H1 (cell line): ENCODE data around the gene MCOLN3. TPM values are rescaled to one million over a fixed set of nuclear protein-coding genes. Genes with fewer than 3 reads are reported as not detected.

Experiments
- CTCF ChIA-PET: fragments of 300-600 bp; sonication (Branson Sonifier 250); formaldehyde crosslinking; loops from one replicate; lab custom pipeline; 2021; ENCODE audit not compliant: partially characterized antibody; lab: Charles Lee
- POLR2A ChIA-PET: fragments of 300-600 bp; sonication (Branson Sonifier 250); formaldehyde crosslinking; loops from one replicate; lab custom pipeline; 2021; ENCODE audit warnings: inconsistent platforms; ENCODE audit not compliant: partially characterized antibody; lab: Charles Lee
- DNase-seq, 2 experiments: peaks; one replicate each; pipeline versions ENCODE4 v3.0.0 to v3.0.0-alpha.2; 2010 to 2022; ENCODE audit warnings: low spot score in 2 of 2, low read depth in 1 of 2, mixed read lengths in 1 of 2
- FAIRE-seq: peaks from 2 replicates; lab custom pipeline; 2011; peaks lifted over from hg19 to GRCh38; lab: Jason Lieb, UNC
- H2AFZ ChIP-seq: 2 replicates; pipeline ENCODE4 v1.8.1; 2012; ENCODE audit warnings: low read length, inconsistent platforms
- H2AK5ac ChIP-seq: 2 replicates; pipeline ENCODE4 v1.6.1; 2013; ENCODE audit warnings: low read depth, low read length
- H2BK120ac ChIP-seq: replicated peaks from 2 replicates; pipeline ENCODE3; 2013; ENCODE audit warnings: low read depth, low read length, inconsistent platforms
- H2BK12ac ChIP-seq: 2 replicates; pipeline ENCODE4 v1.6.1; 2013; ENCODE audit warnings: low read depth, low read length
- H2BK15ac ChIP-seq: 2 replicates; pipeline ENCODE4 v1.6.1; 2013; ENCODE audit warnings: low read length
- H2BK20ac ChIP-seq: 2 replicates; pipeline ENCODE4 v1.6.1; 2013; ENCODE audit warnings: low read length
- H2BK5ac ChIP-seq: 2 replicates; pipeline ENCODE4 v1.6.1; 2013; ENCODE audit warnings: low read depth, low read length
- H3K14ac ChIP-seq: 2 replicates; pipeline ENCODE4 v1.6.1; 2013; ENCODE audit warnings: inconsistent platforms; ENCODE audit not compliant: insufficient read length
- H3K18ac ChIP-seq: 2 replicates; pipeline ENCODE4 v1.6.1; 2013; ENCODE audit warnings: low read length; ENCODE audit errors: extremely low read depth
- H3K23ac ChIP-seq: 2 replicates; pipeline ENCODE4 v1.6.1; 2013; ENCODE audit warnings: inconsistent platforms; ENCODE audit not compliant: insufficient read length
- H3K23me2 ChIP-seq: 2 replicates; pipeline ENCODE4 v1.6.1; 2013; ENCODE audit warnings: low read depth, low read length
- H3K27ac ChIP-seq: 2 replicates; pipeline ENCODE4 v1.6.1; 2011; ENCODE audit warnings: low read depth, low read length, inconsistent platforms
- H3K27me3 ChIP-seq, 4 experiments: replicated peaks in 1 of 4; 1 replicate in 1 of 4; 2 replicates in 3 of 4; pipeline versions ENCODE4 v1.6.1 to v1.8.1; 2011 to 2013; ENCODE audit warnings: low read length in 3 of 4, mild to moderate bottlenecking in 3 of 4, inconsistent platforms in 2 of 4, mixed read lengths in 2 of 4, moderate library complexity in 1 of 4; ENCODE audit not compliant: control insufficient read depth in 3 of 4, insufficient read depth in 3 of 4; ENCODE audit errors: extremely low read depth in 1 of 4
- H3K36me3 ChIP-seq, 4 experiments: 2 replicates each; pipeline versions ENCODE4 v1.6.1 to v1.8.1; 2011 to 2013; ENCODE audit warnings: mild to moderate bottlenecking in 4 of 4, low read length in 3 of 4, moderate library complexity in 2 of 4, control low read depth in 1 of 4, inconsistent platforms in 1 of 4; ENCODE audit not compliant: insufficient read depth in 4 of 4, control insufficient read depth in 2 of 4
- H3K4ac ChIP-seq: replicated peaks from 2 replicates; pipeline ENCODE3; 2013; ENCODE audit warnings: low read length, low read depth, mixed read lengths, inconsistent platforms; ENCODE audit not compliant: insufficient read length
- H3K4me1 ChIP-seq, 4 experiments: replicated peaks in 1 of 4; 1 replicate in 1 of 4; 2 replicates in 3 of 4; pipeline versions ENCODE4 v1.6.1 to v1.8.1; 2011 to 2013; ENCODE audit warnings: low read length in 3 of 4, inconsistent platforms in 2 of 4, mixed read lengths in 1 of 4; ENCODE audit not compliant: insufficient read depth in 4 of 4, control insufficient read depth in 3 of 4
- H3K4me2 ChIP-seq, 2 experiments: 2 replicates each; pipeline versions ENCODE4 v1.6.1 to v1.8.1; 2011 to 2013; ENCODE audit warnings: low read depth in 2 of 2, low read length in 2 of 2, control low read depth in 1 of 2, inconsistent platforms in 1 of 2, mild to moderate bottlenecking in 1 of 2; ENCODE audit not compliant: insufficient read depth in 1 of 2
- H3K4me3 ChIP-seq, 4 experiments: fragments of 200-600, 300-600 bp in 1 of 4; sonication (generic), shearing (Covaris generic), sonication (Bioruptor Twin) in 1 of 4; 2 replicates each; pipeline versions ENCODE4 v1.5.1 to v1.8.1; 2011 to 2016; ENCODE audit warnings: low read length in 4 of 4, low read depth in 3 of 4, control low read depth in 2 of 4, inconsistent platforms in 2 of 4, mild to moderate bottlenecking in 2 of 4, mixed read lengths in 1 of 4, moderate library complexity in 1 of 4; ENCODE audit not compliant: insufficient read depth in 2 of 4; ENCODE audit errors: extremely low read depth in 1 of 4
- H3K56ac ChIP-seq: replicated peaks from 2 replicates; pipeline ENCODE3; 2013; ENCODE audit warnings: low read depth, mild to moderate bottlenecking, mixed read lengths, low read length, inconsistent platforms; ENCODE audit not compliant: insufficient read length
- H3K79me1 ChIP-seq: 2 replicates; pipeline ENCODE4 v1.6.1; 2013; ENCODE audit warnings: low read depth, low read length, control low read depth
- H3K79me2 ChIP-seq, 2 experiments: 2 replicates each; pipeline versions ENCODE4 v1.6.1 to v1.8.1; 2012 to 2013; ENCODE audit warnings: low read length in 2 of 2, mild to moderate bottlenecking in 2 of 2, inconsistent platforms in 1 of 2; ENCODE audit not compliant: insufficient read depth in 2 of 2, control insufficient read depth in 1 of 2
- H3K9ac ChIP-seq, 4 experiments: replicated peaks in 1 of 4; 1 replicate in 1 of 4; 2 replicates in 3 of 4; pipeline versions ENCODE4 v1.6.1 to v1.8.1; 2011 to 2013; ENCODE audit warnings: low read depth in 3 of 4, low read length in 3 of 4, control low read depth in 2 of 4, mild to moderate bottlenecking in 2 of 4, moderate library complexity in 2 of 4, inconsistent platforms in 1 of 4; ENCODE audit errors: extremely low read depth in 1 of 4
- H3K9me3 ChIP-seq, 2 experiments: 2 replicates each; pipeline versions ENCODE4 v1.6.1 to v1.8.1; 2012 to 2013; ENCODE audit warnings: mild to moderate bottlenecking in 2 of 2, moderate library complexity in 2 of 2, control low read depth in 1 of 2, inconsistent platforms in 1 of 2, low read depth in 1 of 2, low read length in 1 of 2, mixed read lengths in 1 of 2; ENCODE audit not compliant: insufficient read depth in 2 of 2
- H4K20me1 ChIP-seq, 2 experiments: replicated peaks in 1 of 2; 2 replicates each; pipeline versions ENCODE3 to v1.8.1; 2011 to 2013; ENCODE audit warnings: inconsistent platforms in 2 of 2, low read length in 2 of 2, mild to moderate bottlenecking in 1 of 2; ENCODE audit not compliant: insufficient read depth in 2 of 2, control insufficient read depth in 1 of 2
- H4K5ac ChIP-seq: 2 replicates; pipeline ENCODE4 v1.6.1; 2013; ENCODE audit warnings: low read length, low read depth, mixed read lengths, inconsistent platforms; ENCODE audit not compliant: insufficient read length
- H4K8ac ChIP-seq: 2 replicates; pipeline ENCODE4 v1.8.0; 2013; ENCODE audit warnings: mild to moderate bottlenecking, moderate library complexity, low read length, inconsistent platforms; ENCODE audit not compliant: insufficient read depth; ENCODE audit errors: extremely low read depth
- H4K91ac ChIP-seq: replicated peaks from 2 replicates; pipeline ENCODE3; 2013; ENCODE audit warnings: low read length, mixed read lengths, inconsistent platforms; ENCODE audit not compliant: insufficient read length
- EGR1 ChIP-seq: IDR thresholded peaks from 2 replicates; pipeline ENCODE4 v1.6.1; 2011; ENCODE audit warnings: low read depth, low read length, borderline replicate concordance
- JUN ChIP-seq: IDR thresholded peaks from 2 replicates; pipeline ENCODE4 v1.6.1; 2011; ENCODE audit warnings: low read depth, mild to moderate bottlenecking, improper control_type of control experiment, low read length
- POU5F1 ChIP-seq: IDR thresholded peaks from 2 replicates; pipeline ENCODE4 v1.6.1; 2011; ENCODE audit warnings: low read depth, mild to moderate bottlenecking, low read length, moderate library complexity
- SIN3A ChIP-seq, 2 experiments: IDR thresholded peaks in 1 of 2; conservative IDR thresholded peaks in 1 of 2; 2 replicates each; pipeline ENCODE4 v1.6.1; 2011 to 2012; ENCODE audit warnings: low read length in 2 of 2, improper control_type of control experiment in 1 of 2, low read depth in 1 of 2, mild to moderate bottlenecking in 1 of 2
- SP1 ChIP-seq: IDR thresholded peaks from 2 replicates; pipeline ENCODE4 v1.6.1; 2011; ENCODE audit warnings: low read depth, low read length
- WGBS, 2 experiments: shearing (Covaris generic) in 1 of 2; methylation state at CpG; one replicate each; pipeline versions ENCODE4 v1.1.6 to v1.1.7; 2013 to 2015; ENCODE audit warnings: low lambda C conversion rate in 2 of 2, mixed read lengths in 2 of 2, inconsistent platforms in 1 of 2, low coverage in 1 of 2, missing lambda C conversion rate in 1 of 2; ENCODE audit not compliant: insufficient replicate concordance in 2 of 2, insufficient coverage in 1 of 2, insufficient read length in 1 of 2; ENCODE audit errors: extremely low coverage in 1 of 2, missing lambda C conversion rate in 1 of 2; 5-methylcytosine and 5-hydroxymethylcytosine counted together
- polyA plus RNA-seq, 7 experiments: library from polyadenylated mRNA; depleted of rRNA in 3 of 7; stranded (reverse) in 5 of 7; unstranded in 2 of 7; fragments of >200 nt in 5 of 7; fragments of 200-250 nt in 2 of 7; gene quantifications; 1 replicate in 5 of 7; 2 replicates in 1 of 7; 4 replicates in 1 of 7; pipeline versions ENCODE4 v1.2.1 to v1.2.3, GENCODE V29; 2011 to 2013; ENCODE audit warnings: missing spikeins in 2 of 7, mixed read lengths in 2 of 7
- total RNA-seq: library from RNA; stranded (reverse); fragmentation: NEBNext Ultra II Directional; extraction: Animal tissue kit (Norgen Biotek cat#: 25700); gene quantifications from 2 replicates; pipeline ENCODE4 v1.2.1, GENCODE V29; 2021

The MCOLN3 gene
- total and polyA plus RNA-seq, 2 of the 8 experiments (the other 6 are each of a cell fraction or from before 2014, with no cell fraction given), result 3.8 to 4.9 TPM

DNA sequence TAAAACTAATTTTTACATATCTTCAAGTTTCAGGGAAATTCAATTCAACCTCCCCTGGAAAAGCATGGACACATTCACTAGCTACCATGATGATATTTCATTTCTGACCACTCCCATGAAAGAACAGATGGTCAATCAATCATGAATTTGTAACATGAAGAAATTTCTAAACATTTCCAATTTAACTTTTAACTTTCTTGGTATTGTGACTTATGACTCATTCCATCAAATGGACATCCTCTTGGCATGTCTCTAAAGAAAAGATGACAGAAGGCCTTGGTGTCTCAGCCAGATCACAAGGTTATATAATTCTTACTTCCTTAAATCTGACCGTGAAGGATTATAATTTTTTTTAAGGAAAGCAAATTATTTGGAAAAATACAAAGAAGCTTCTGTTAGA lies 10.5 kb upstream of the MCOLN3 start:
- POLR2A ChIA-PET, result no interaction called here

More for the DNA sequence above, 10.5 kb upstream of the MCOLN3 start:
- H3K23me2 ChIP-seq, result peaks cover 4% of the 10 kb centered on the region; the same call in 1 of the 2 replicates
- WGBS, 2 experiments, result 96% methylated on average over 1 of the region's 1 CpG; no CpG with 5 or more reads in 1 of the 2 experiments
- no peak overlapping the region for H3K56ac ChIP-seq
- no peak overlapping the region for H3K4me2 ChIP-seq
- CTCF ChIA-PET, result interaction anchor here (0.6 to 2.1 kb wide), 5 partner anchors 9 to 368 kb away, joined by 3 to 7 read pairs (median 3); no protein-coding TSS in a partner anchor
- no peak overlapping the region for H4K91ac ChIP-seq
- H3K14ac ChIP-seq, result no peak overlapping the region
- H2BK15ac ChIP-seq, result no peak overlapping the region
- H3K4ac ChIP-seq, result no peak overlapping the region
- TF ChIP-seq SP1 (no peak), POU5F1 (no peak), EGR1 (no peak), SIN3A (conservative IDR thresholded peaks at IDR 0.05 in 1 of 2, IDR thresholded peaks at IDR 0.05 in 1 of 2; ENCODE audit: low read depth in 1 of 2, low read length in 2 of 2) (no peak), JUN (no peak)
- peaks cover 0 to 3% (median 0%) of the 10 kb centered on the region in 4 experiments; a peak in 1 of 7 replicates for H3K4me1 ChIP-seq
- no peaks in the 10 kb centered on the region for H3K27me3 ChIP-seq
- no peak overlapping the region for H2AK5ac ChIP-seq
- H3K9me3 ChIP-seq, result no peaks in the 10 kb centered on the region
- no peaks in the 10 kb centered on the region for H3K79me2 ChIP-seq
- no peak for FAIRE-seq
- H2BK120ac ChIP-seq, result no peak overlapping the region
- H4K5ac ChIP-seq, result no peak overlapping the region
- no peak overlapping the region for H2BK20ac ChIP-seq
- H3K9ac ChIP-seq, result no peak overlapping the region
- H3K23ac ChIP-seq, result no peak overlapping the region
- no peak overlapping the region for H3K4me3 ChIP-seq
- no peaks in the 10 kb centered on the region for H3K36me3 ChIP-seq
- H3K27ac ChIP-seq, result no peak overlapping the region
- H4K8ac ChIP-seq, result no peak overlapping the region
- no peak for DNase-seq
- no peaks in the 10 kb centered on the region; the same call in 1 of the 2 replicates for H3K79me1 ChIP-seq
- no peak overlapping the region for H2AFZ ChIP-seq
- H2BK12ac ChIP-seq, result no peak overlapping the region
- H4K20me1 ChIP-seq, result no peaks in the 10 kb centered on the region
- no peak overlapping the region for H3K18ac ChIP-seq
- no peak overlapping the region for H2BK5ac ChIP-seq
